Tibial nerve (tissue), 3 donors: ENCODE measurements around the gene GCDH.

Experiments
- POLR2A ChIP-seq, 2 donors: fragments of 450-650 bp; IDR thresholded peaks; one replicate each; pipeline ENCODE4 v1.6.1; 2017; ENCODE audit warnings: antibody characterized with exemption in 2 of 2, mild to moderate bottlenecking in 2 of 2, moderate library complexity in 2 of 2
- TF ChIP-seq, protein P1 (sequence below), 5 experiments: fragments of 200-600 bp in 3 of 5; fragments of 450-650 bp in 2 of 5; sonication (generic) in 3 of 5; IDR thresholded peaks; one replicate each; pipeline ENCODE4 v1.5.1; 2016 to 2019; ENCODE audit warnings: antibody characterized with exemption in 5 of 5, mild to moderate bottlenecking in 3 of 5, moderate library complexity in 2 of 5

DNA sequence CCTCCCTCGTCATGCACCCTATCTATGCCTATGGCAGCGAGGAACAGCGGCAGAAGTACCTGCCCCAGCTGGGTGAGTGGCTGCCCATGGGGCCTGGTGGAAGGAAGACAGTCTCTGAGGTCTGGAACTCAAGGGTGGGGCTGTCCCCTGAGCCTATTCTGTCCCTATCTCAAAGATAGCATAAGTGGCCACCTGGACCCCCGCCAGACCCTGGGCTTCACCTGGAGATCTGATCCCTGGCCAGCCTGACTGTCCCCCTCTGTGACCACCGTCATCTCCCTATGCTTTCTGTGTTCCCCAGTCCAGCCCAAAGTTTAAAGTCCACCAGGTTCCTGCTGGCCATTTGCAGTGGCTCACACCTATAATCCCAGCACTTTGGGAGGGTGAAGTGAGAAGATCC lies 2.6 kb downstream of the GCDH start:
- TF ChIP-seq POLR2A (IDR thresholded peaks at IDR 0.05) = no peak
- TF ChIP-seq, protein P1, sequence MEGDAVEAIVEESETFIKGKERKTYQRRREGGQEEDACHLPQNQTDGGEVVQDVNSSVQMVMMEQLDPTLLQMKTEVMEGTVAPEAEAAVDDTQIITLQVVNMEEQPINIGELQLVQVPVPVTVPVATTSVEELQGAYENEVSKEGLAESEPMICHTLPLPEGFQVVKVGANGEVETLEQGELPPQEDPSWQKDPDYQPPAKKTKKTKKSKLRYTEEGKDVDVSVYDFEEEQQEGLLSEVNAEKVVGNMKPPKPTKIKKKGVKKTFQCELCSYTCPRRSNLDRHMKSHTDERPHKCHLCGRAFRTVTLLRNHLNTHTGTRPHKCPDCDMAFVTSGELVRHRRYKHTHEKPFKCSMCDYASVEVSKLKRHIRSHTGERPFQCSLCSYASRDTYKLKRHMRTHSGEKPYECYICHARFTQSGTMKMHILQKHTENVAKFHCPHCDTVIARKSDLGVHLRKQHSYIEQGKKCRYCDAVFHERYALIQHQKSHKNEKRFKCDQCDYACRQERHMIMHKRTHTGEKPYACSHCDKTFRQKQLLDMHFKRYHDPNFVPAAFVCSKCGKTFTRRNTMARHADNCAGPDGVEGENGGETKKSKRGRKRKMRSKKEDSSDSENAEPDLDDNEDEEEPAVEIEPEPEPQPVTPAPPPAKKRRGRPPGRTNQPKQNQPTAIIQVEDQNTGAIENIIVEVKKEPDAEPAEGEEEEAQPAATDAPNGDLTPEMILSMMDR (IDR thresholded peaks at IDR 0.05) = no peak
